ENCODE results near the gene MUC5AC. TPM values are rescaled to one million over a fixed set of nuclear protein-coding genes. Genes with fewer than 3 reads are reported as not detected.

The MUC5AC gene
- total RNA-seq, 2 experiments from 2014 or later, result not detected

DNA sequence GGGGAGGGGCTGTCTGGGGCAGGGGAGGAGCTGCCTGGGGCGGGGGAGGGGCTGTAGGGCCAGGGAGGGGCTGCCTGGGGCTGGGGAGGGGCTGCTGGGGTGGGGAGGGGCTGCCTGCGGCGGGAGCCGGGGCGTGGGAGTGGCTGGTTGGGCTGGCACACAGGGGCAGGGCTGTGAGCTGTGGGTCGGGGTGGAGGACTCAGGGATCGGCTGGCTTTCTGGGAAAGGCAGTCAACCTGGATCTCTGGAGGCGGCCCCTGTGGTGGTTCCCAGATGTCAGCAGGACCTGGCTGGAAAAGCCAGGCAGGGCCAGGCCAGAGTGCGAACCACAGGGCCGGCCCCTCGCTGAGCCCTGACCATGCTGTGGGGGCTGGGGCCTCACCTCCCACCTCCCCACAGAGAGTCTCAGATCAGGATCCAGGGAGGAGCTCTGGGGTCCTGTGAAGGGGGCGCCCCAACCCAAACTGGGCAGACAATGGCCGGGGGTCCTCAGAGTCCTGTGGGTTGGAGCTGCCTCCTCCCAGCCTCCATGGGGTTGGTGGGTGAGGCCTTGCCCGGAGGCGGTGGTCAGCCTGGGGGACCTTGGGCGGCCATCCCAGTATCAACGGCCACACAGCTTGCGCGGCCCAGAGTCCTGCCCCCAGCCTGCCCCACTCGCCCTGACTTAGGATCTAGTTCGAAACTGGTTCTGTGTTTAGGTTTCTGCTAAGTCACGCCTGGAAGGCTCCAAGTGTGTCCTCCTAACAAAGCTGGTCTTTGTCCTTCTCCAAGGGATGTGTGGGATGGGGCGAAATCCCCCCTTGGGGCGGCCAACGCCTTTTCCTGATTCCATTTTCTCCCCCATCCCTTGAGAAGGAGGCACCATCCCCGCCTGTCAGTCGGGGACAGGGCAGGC, 67.0 kb downstream of the MUC5AC start:
- Mint-ChIP-seq H3K27me3 (peaks cover 4% of the 10 kb centered on the region), H3K36me3 (ENCODE audit: low read depth) (no peaks in the 10 kb centered on the region), H3K27ac (no peak overlapping the region), H3K4me3 (no peak overlapping the region), H3K9me3 (no peaks in the 10 kb centered on the region), H3K4me1 (ENCODE audit: low read depth) (no peaks in the 10 kb centered on the region)
- no peaks in the 10 kb centered on the region for H3K36me3 ChIP-seq (ENCODE audit: insufficient read depth, low read length)
- no peak for DNase-seq
- H3K9me3 ChIP-seq (ENCODE audit: control insufficient read depth in 1 of 2, insufficient read depth in 1 of 2, low read length in 2 of 2), result no peaks in the 10 kb centered on the region
- ATAC-seq (ENCODE audit: poor library complexity), result no peak
- intact Hi-C loops (cut with DNase I, micrococcal nuclease), result no loop called here
- H3K4me3 ChIP-seq (ENCODE audit: low read length), result no peak overlapping the region
- no peaks in the 10 kb centered on the region for H3K4me1 ChIP-seq (ENCODE audit: insufficient read depth, low read length)
- H3K27ac ChIP-seq (ENCODE audit: low read depth in 1 of 2, low read length in 2 of 2), result no peak overlapping the region
- POLR2A ChIA-PET, result no interaction called here
- TF ChIP-seq, protein P1, sequence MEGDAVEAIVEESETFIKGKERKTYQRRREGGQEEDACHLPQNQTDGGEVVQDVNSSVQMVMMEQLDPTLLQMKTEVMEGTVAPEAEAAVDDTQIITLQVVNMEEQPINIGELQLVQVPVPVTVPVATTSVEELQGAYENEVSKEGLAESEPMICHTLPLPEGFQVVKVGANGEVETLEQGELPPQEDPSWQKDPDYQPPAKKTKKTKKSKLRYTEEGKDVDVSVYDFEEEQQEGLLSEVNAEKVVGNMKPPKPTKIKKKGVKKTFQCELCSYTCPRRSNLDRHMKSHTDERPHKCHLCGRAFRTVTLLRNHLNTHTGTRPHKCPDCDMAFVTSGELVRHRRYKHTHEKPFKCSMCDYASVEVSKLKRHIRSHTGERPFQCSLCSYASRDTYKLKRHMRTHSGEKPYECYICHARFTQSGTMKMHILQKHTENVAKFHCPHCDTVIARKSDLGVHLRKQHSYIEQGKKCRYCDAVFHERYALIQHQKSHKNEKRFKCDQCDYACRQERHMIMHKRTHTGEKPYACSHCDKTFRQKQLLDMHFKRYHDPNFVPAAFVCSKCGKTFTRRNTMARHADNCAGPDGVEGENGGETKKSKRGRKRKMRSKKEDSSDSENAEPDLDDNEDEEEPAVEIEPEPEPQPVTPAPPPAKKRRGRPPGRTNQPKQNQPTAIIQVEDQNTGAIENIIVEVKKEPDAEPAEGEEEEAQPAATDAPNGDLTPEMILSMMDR (IDR thresholded peaks at IDR 0.05), result no peak
- H3K27me3 ChIP-seq (ENCODE audit: control insufficient read depth in 1 of 2, insufficient read depth in 2 of 2, low read length in 2 of 2), result peaks cover 4 to 5% of the 10 kb centered on the region in 2 experiments
- CTCF ChIA-PET, result no interaction called here

DNA sequence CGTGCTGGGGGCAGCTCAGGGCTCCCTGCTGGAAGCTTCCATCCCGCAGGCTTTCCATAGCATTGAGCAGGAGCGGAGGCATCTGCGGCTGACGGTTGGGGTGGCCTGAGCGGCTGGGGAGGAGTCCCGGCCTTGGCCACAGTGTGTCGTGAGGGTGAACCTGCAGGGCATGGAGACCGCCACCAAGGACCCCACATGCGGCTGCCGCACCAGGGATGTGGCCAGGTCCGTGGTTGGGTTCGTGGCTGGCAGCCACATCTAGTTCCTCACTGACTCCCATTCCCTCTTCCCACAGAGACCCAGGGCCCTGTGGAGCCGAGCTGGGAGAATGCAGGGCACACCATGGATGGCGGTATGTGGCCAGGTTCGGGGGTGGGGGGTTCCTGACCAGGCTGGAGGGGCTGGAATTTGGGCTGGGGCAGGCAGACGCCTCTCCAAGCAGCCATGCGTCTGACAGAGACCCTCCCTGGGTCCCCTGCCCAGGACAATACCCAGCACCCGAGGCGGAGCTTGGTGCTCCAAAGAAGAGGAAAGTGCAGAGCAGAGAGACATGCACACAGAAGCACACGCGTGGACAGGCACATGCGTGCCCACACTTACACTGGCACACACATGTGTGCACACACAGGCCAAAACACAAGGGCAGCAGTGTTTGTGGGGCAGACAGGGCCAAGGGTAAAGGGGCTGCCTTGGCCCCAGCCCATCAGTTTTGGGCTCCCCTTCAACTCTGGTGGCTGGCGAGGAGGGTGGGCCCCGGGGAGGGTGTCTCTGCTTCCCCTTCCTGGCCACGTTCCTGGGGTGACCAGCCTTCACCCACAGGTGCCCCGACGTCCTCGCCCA, 67.9 kb downstream of the MUC5AC start:
- Histone ChIP-seq H3K27me3 (ENCODE audit: control insufficient read depth in 1 of 2, insufficient read depth in 2 of 2, low read length in 2 of 2) (no peaks in the 10 kb centered on the region), H3K4me1 (ENCODE audit: insufficient read depth, low read length) (no peaks in the 10 kb centered on the region), H3K36me3 (ENCODE audit: insufficient read depth, low read length) (no peaks in the 10 kb centered on the region), H3K27ac (ENCODE audit: low read depth in 1 of 2, low read length in 2 of 2) (no peak overlapping the region), H3K9me3 (ENCODE audit: control insufficient read depth in 1 of 2, insufficient read depth in 1 of 2, low read length in 2 of 2) (no peaks in the 10 kb centered on the region), H3K4me3 (ENCODE audit: low read length) (no peak overlapping the region)
- no peaks in the 10 kb centered on the region for H3K36me3 Mint-ChIP-seq (ENCODE audit: low read depth)
- H3K9me3 Mint-ChIP-seq, result no peaks in the 10 kb centered on the region
- H3K27me3 Mint-ChIP-seq, result peaks cover 4% of the 10 kb centered on the region
- DNase-seq (no peak), ATAC-seq (ENCODE audit: poor library complexity) (no peak)
- intact Hi-C loops (cut with DNase I, micrococcal nuclease), result no loop called here
- TF ChIP-seq, protein P1 (IDR thresholded peaks at IDR 0.05), result no peak
- no peak overlapping the region for H3K4me3 Mint-ChIP-seq
- no peaks in the 10 kb centered on the region for H3K4me1 Mint-ChIP-seq (ENCODE audit: low read depth)
- CTCF ChIA-PET, result no interaction called here
- POLR2A ChIA-PET, result no interaction called here
- H3K27ac Mint-ChIP-seq, result no peak overlapping the region

DNA sequence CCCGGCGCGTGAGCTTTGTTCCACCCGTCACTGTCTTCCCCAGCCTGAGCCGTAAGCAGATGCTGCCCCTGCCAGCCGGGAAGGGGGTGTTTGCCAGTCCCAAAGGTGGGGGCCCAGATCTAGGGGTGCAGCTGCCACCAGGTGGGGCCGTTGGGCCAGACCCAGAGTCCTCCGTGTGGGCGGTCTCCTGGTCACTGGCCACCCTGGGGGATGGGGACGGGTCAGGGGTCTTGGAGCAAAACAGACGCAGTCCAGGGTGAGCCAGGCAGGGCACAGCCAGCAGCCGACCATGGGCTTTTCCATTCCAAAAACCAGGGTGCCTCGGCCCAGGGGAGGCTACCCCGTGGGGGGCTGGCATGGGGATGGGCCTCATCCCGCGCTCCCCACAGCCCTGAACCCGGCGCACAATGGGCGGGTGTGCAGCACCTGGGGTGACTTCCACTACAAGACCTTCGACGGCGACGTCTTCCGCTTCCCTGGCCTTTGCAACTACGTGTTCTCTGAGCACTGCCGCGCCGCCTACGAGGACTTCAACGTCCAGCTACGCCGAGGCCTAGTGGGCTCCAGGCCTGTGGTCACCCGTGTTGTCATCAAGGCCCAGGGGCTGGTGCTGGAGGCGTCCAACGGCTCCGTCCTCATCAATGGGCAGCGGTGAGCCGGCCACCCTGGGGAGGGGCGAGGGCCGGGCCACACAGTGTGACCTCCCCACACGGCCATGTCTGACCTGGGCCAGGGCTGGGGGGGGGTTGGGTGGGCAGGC, 68.7 kb downstream of the MUC5AC start:
- Mint-ChIP-seq H3K4me1 (ENCODE audit: low read depth) (no peaks in the 10 kb centered on the region), H3K27me3 (peaks cover 1% of the 10 kb centered on the region), H3K27ac (no peak overlapping the region), H3K36me3 (ENCODE audit: low read depth) (no peaks in the 10 kb centered on the region), H3K4me3 (no peak overlapping the region), H3K9me3 (no peaks in the 10 kb centered on the region)
- ChIA-PET POLR2A (no interaction called here), CTCF (no interaction called here)
- Histone ChIP-seq H3K4me1 (ENCODE audit: insufficient read depth, low read length) (no peaks in the 10 kb centered on the region), H3K36me3 (ENCODE audit: insufficient read depth, low read length) (no peaks in the 10 kb centered on the region), H3K27me3 (ENCODE audit: control insufficient read depth in 1 of 2, insufficient read depth in 2 of 2, low read length in 2 of 2) (no peaks in the 10 kb centered on the region), H3K4me3 (ENCODE audit: low read length) (no peak overlapping the region), H3K9me3 (ENCODE audit: control insufficient read depth in 1 of 2, insufficient read depth in 1 of 2, low read length in 2 of 2) (no peaks in the 10 kb centered on the region), H3K27ac (ENCODE audit: low read depth in 1 of 2, low read length in 2 of 2) (no peak overlapping the region)
- ATAC-seq (ENCODE audit: poor library complexity) (no peak), DNase-seq (peak in 1 of 14 experiments; percentile 4)
- TF ChIP-seq, protein P1 (IDR thresholded peaks at IDR 0.05), result no peak
- intact Hi-C loops (cut with DNase I, micrococcal nuclease), result no loop called here
